ENCODE data around the gene FAS. TPM values are rescaled to one million over a fixed set of nuclear protein-coding genes. Genes with fewer than 3 reads are reported as not detected.
A peak's percentile ranks its signal among the peaks of the same experiment; 100 is the strongest.
"Not testable (repeated sequence)": the region's sequence is repeated elsewhere in the genome, so short reads cannot be mapped to it uniquely, and the experiment has no call there.

FAS gene
- total RNA-seq, 1 donor from 2014 or later = 9.2 TPM

GRCh38 chr10:89019569-89020327 lies 29.1 kb downstream of the FAS start:
- no peak overlapping the region for H3K27ac Mint-ChIP-seq
- H3K9me3 Mint-ChIP-seq = peaks cover 8% of the 10 kb centered on the region
- no peak overlapping the region for H3K4me3 Mint-ChIP-seq

GRCh38 chr10:89021526-89021925 lies 30.9 kb downstream of the FAS start:
- H3K4me3 Mint-ChIP-seq; H3K4me1 Mint-ChIP-seq (ENCODE audit: unreplicated experiment); DNase-seq (ENCODE audit: extremely low spot score, unreplicated experiment); H3K27me3 Mint-ChIP-seq; H3K9me3 Mint-ChIP-seq; H3K27ac Mint-ChIP-seq: not testable (repeated sequence)
- peaks cover 10% of the 10 kb centered on the region for H3K36me3 Mint-ChIP-seq

More at GRCh38 chr10:89019569-89020327, 29.1 kb downstream of the FAS start:
- Mint-ChIP-seq H3K27me3 (no peaks in the 10 kb centered on the region), H3K4me1 (ENCODE audit: unreplicated experiment) (peaks cover 4% of the 10 kb centered on the region), H3K36me3 (peaks cover 10% of the 10 kb centered on the region)
- TF ChIP-seq, protein P1, sequence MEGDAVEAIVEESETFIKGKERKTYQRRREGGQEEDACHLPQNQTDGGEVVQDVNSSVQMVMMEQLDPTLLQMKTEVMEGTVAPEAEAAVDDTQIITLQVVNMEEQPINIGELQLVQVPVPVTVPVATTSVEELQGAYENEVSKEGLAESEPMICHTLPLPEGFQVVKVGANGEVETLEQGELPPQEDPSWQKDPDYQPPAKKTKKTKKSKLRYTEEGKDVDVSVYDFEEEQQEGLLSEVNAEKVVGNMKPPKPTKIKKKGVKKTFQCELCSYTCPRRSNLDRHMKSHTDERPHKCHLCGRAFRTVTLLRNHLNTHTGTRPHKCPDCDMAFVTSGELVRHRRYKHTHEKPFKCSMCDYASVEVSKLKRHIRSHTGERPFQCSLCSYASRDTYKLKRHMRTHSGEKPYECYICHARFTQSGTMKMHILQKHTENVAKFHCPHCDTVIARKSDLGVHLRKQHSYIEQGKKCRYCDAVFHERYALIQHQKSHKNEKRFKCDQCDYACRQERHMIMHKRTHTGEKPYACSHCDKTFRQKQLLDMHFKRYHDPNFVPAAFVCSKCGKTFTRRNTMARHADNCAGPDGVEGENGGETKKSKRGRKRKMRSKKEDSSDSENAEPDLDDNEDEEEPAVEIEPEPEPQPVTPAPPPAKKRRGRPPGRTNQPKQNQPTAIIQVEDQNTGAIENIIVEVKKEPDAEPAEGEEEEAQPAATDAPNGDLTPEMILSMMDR (conservative IDR thresholded peaks at IDR 0.05) = no peak
- no peak for DNase-seq (ENCODE audit: extremely low spot score, unreplicated experiment)

DNA sequence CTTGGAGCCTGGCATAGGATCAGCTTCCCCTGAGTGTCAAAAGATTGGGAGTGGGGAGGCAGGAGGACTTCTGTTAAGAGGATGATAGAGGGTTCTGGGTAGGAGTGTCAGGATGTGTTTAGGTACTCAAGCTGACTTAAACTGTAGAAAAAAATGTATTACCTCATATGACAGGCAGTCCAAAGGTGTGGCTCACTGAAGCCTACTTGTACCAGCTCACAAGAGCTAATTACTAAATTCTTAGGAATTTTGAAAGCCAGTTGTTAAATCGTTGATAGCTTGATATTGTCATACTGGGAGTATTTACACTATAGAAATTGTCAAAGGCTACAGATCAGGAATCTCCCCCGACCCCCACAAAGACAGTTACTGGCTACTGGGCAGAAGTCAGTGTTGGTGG lies 32.1 kb downstream of the FAS start:
- peak overlapping the region; percentile 4 for H3K27ac Mint-ChIP-seq
- peaks cover 5% of the 10 kb centered on the region for H3K36me3 Mint-ChIP-seq
- H3K4me3 Mint-ChIP-seq = no peak overlapping the region
- TF ChIP-seq, protein P1 (conservative IDR thresholded peaks at IDR 0.05) = no peak
- H3K4me1 Mint-ChIP-seq (ENCODE audit: unreplicated experiment) = peaks cover 4% of the 10 kb centered on the region
- H3K9me3 Mint-ChIP-seq = peaks cover 8% of the 10 kb centered on the region
- no peak for DNase-seq (ENCODE audit: extremely low spot score, unreplicated experiment)
- H3K27me3 Mint-ChIP-seq = no peaks in the 10 kb centered on the region

GRCh38 chr10:89025453-89025852 lies 34.9 kb downstream of the FAS start:
- Mint-ChIP-seq H3K27ac (no peak overlapping the region), H3K36me3 (no peaks in the 10 kb centered on the region), H3K4me3 (no peak overlapping the region), H3K9me3 (peaks cover 4% of the 10 kb centered on the region), H3K4me1 (ENCODE audit: unreplicated experiment) (peaks cover 4% of the 10 kb centered on the region), H3K27me3 (peaks cover 5% of the 10 kb centered on the region)
- DNase-seq (ENCODE audit: extremely low spot score, unreplicated experiment) = no peak
- TF ChIP-seq, protein P1 (conservative IDR thresholded peaks at IDR 0.05) = no peak

DNA sequence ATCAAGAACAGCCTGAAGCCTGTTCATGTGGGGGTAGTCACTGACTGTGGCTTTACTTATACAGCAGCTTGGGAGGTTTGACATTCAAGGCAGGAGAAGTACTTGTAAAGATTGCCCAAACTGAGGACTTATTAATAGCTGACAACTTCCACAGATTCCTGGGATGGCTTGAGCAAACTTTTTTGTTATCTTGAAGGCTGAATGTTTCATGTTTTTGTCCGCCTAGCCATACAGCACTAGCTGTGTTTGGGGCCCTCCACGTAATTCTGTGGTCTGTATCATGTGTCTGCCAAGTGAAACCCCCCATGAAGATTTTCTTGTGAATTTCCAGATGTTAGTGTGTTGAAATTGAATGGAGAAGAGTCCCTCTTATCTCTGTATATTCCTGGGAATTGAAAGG lies 38.6 kb downstream of the FAS start:
- Mint-ChIP-seq H3K4me3 (no peak overlapping the region), H3K4me1 (ENCODE audit: unreplicated experiment) (peaks cover 11% of the 10 kb centered on the region), H3K36me3 (no peaks in the 10 kb centered on the region), H3K9me3 (no peaks in the 10 kb centered on the region), H3K27me3 (peaks cover 5% of the 10 kb centered on the region), H3K27ac (no peak overlapping the region)
- TF ChIP-seq, protein P1 (conservative IDR thresholded peaks at IDR 0.05) = no peak
- DNase-seq (ENCODE audit: extremely low spot score, unreplicated experiment) = no peak

GRCh38 chr10:89029785-89030437 lies 39.3 kb downstream of the FAS start:
- peaks cover 11% of the 10 kb centered on the region for H3K4me1 Mint-ChIP-seq (ENCODE audit: unreplicated experiment)
- peaks cover 5% of the 10 kb centered on the region for H3K27me3 Mint-ChIP-seq
- no peaks in the 10 kb centered on the region for H3K9me3 Mint-ChIP-seq
- DNase-seq (ENCODE audit: extremely low spot score, unreplicated experiment) = no peak
- H3K4me3 Mint-ChIP-seq = no peak overlapping the region
- no peaks in the 10 kb centered on the region for H3K36me3 Mint-ChIP-seq
- no peak overlapping the region for H3K27ac Mint-ChIP-seq
- TF ChIP-seq, protein P1 (conservative IDR thresholded peaks at IDR 0.05) = peak; percentile 96

Data from type B pancreatic cell (in vitro differentiated cells).